MM.1S (cell line): Measurements from ENCODE around the gene WHRN.

ENCODE experiments used
- DNase-seq: peaks from one replicate; pipeline ENCODE4 v3.0.0-alpha.2; 2015
- H2AFZ ChIP-seq: fragments of 300-600 bp; sonication (generic); 2 replicates; pipeline ENCODE4 v1.6.0; 2016; ENCODE audit warnings: antibody characterized with exemption, low read length
- H3F3A ChIP-seq: fragments of 300-600 bp; sonication (generic); 2 replicates; pipeline ENCODE4 v1.6.1; 2016; ENCODE audit warnings: mild to moderate bottlenecking, antibody characterized with exemption, low read length, moderate library complexity, mixed read lengths; ENCODE audit not compliant: insufficient read depth
- H3K27ac ChIP-seq: fragments of 300-600 bp; sonication (generic); 2 replicates; pipeline ENCODE4 v1.5.1; 2016; ENCODE audit warnings: mild to moderate bottlenecking, low read length
- H3K27me3 ChIP-seq: fragments of 300-600 bp; sonication (generic); replicated peaks from 2 replicates; pipeline ENCODE4 v1.6.0; 2016; ENCODE audit warnings: low read length; ENCODE audit not compliant: insufficient read depth
- H3K36me3 ChIP-seq: fragments of 300-600 bp; sonication (generic); replicated peaks from 2 replicates; pipeline ENCODE4 v1.6.1; 2016; ENCODE audit warnings: mild to moderate bottlenecking, low read length, mixed read lengths; ENCODE audit not compliant: insufficient read depth
- H3K4me1 ChIP-seq: fragments of 300-600 bp; sonication (generic); 2 replicates; pipeline ENCODE4 v1.6.1; 2016; ENCODE audit warnings: low read length, mixed read lengths
- H3K4me2 ChIP-seq: fragments of 300-600 bp; sonication (generic); 2 replicates; pipeline ENCODE4 v1.6.0; 2016; ENCODE audit warnings: low read depth, low read length
- H3K4me3 ChIP-seq: fragments of 300-600 bp; sonication (generic); 2 replicates; pipeline ENCODE4 v1.5.1; 2016; ENCODE audit warnings: low read length, mixed read lengths
- H3K79me2 ChIP-seq: fragments of 300-600 bp; sonication (generic); 2 replicates; pipeline ENCODE4 v1.6.1; 2016; ENCODE audit warnings: mixed run types, low read length, mixed read lengths
- H3K9ac ChIP-seq: fragments of 300-600 bp; sonication (generic); 2 replicates; pipeline ENCODE4 v1.6.1; 2016; ENCODE audit warnings: low read length, mixed read lengths
- H3K9me2 ChIP-seq: fragments of 300-600 bp; sonication (generic); replicated peaks from 2 replicates; pipeline ENCODE4 v1.6.1; 2016; ENCODE audit warnings: mild to moderate bottlenecking, low read length, mixed read lengths; ENCODE audit not compliant: insufficient read depth
- H3K9me3 ChIP-seq: fragments of 300-600 bp; sonication (generic); replicated peaks from 2 replicates; pipeline ENCODE4 v1.6.1; 2016; ENCODE audit warnings: mild to moderate bottlenecking, low read length, mixed read lengths; ENCODE audit not compliant: insufficient read depth
- H4K20me1 ChIP-seq: fragments of 300-600 bp; sonication (generic); 2 replicates; pipeline ENCODE4 v1.6.1; 2016; ENCODE audit warnings: mild to moderate bottlenecking, low read length, moderate library complexity, mixed read lengths; ENCODE audit not compliant: insufficient read depth
- CTCF ChIP-seq: fragments of 300-600 bp; sonication (generic); IDR thresholded peaks from 2 replicates; pipeline ENCODE4 v1.5.1; 2016; ENCODE audit warnings: antibody characterized with exemption, low read length, mixed read lengths
- EZH2 ChIP-seq: fragments of 300-600 bp; sonication (generic); optimal IDR thresholded peaks from 2 replicates; pipeline ENCODE3; 2017; ENCODE audit warnings: low read depth, mild to moderate bottlenecking, antibody characterized with exemption, low read length, mixed read lengths
- EZH2phosphoT487 ChIP-seq: fragments of 300-600 bp; sonication (generic); IDR thresholded peaks from 2 replicates; pipeline ENCODE4 v1.6.1; 2018; ENCODE audit warnings: antibody characterized with exemption, low read length

The WHRN gene

GRCh38 chr9:114473447-114473801 is 31.8 kb downstream of the WHRN start:
- Histone ChIP-seq H3K27me3 (no peaks in the 10 kb centered on the region), H3K4me2 (no peak overlapping the region), H3K36me3 (no peaks in the 10 kb centered on the region), H3K4me3 (no peak overlapping the region), H3K4me1 (no peaks in the 10 kb centered on the region), H3K9me2 (no peaks in the 10 kb centered on the region), H3K27ac (no peak overlapping the region), H3K9me3 (no peaks in the 10 kb centered on the region), H3F3A (no peaks in the 10 kb centered on the region), H2AFZ (no peak overlapping the region), H4K20me1 (no peaks in the 10 kb centered on the region), H3K79me2 (peaks cover 19% of the 10 kb centered on the region), H3K9ac (no peak overlapping the region)
- no peak for DNase-seq
- no peak for TF ChIP-seq EZH2phosphoT487
- TF ChIP-seq CTCF: no peak
- no peak for TF ChIP-seq EZH2

GRCh38 chr9:114472765-114473446 is 32.4 kb downstream of the WHRN start:
- Histone ChIP-seq H3F3A (no peaks in the 10 kb centered on the region), H4K20me1 (no peaks in the 10 kb centered on the region), H2AFZ (no peak overlapping the region), H3K4me3 (no peak overlapping the region), H3K79me2 (peaks cover 17% of the 10 kb centered on the region; the same call in 1 of the 2 replicates), H3K9me3 (no peaks in the 10 kb centered on the region), H3K9me2 (no peaks in the 10 kb centered on the region), H3K4me2 (no peak overlapping the region), H3K27me3 (no peaks in the 10 kb centered on the region), H3K4me1 (no peaks in the 10 kb centered on the region), H3K27ac (no peak overlapping the region), H3K9ac (no peak overlapping the region), H3K36me3 (no peaks in the 10 kb centered on the region)
- TF ChIP-seq EZH2 (no peak), EZH2phosphoT487 (no peak), CTCF (no peak)
- no peak for DNase-seq

GRCh38 chr9:114471157-114471556 is 34.1 kb downstream of the WHRN start:
- H3K27ac ChIP-seq: no peak overlapping the region
- DNase-seq: no peak
- H3K4me2 ChIP-seq: no peak overlapping the region
- H3K9me2 ChIP-seq: no peaks in the 10 kb centered on the region
- H3K4me3 ChIP-seq: no peak overlapping the region
- no peaks in the 10 kb centered on the region for H4K20me1 ChIP-seq
- H3K9ac ChIP-seq: no peak overlapping the region
- H3K36me3 ChIP-seq: no peaks in the 10 kb centered on the region
- H2AFZ ChIP-seq: no peak overlapping the region
- H3F3A ChIP-seq: no peaks in the 10 kb centered on the region
- no peaks in the 10 kb centered on the region for H3K27me3 ChIP-seq
- H3K9me3 ChIP-seq: no peaks in the 10 kb centered on the region
- peaks cover 23% of the 10 kb centered on the region; the same call in 1 of the 2 replicates for H3K79me2 ChIP-seq
- no peak for TF ChIP-seq EZH2phosphoT487
- no peak for TF ChIP-seq CTCF
- TF ChIP-seq EZH2: no peak
- H3K4me1 ChIP-seq: no peaks in the 10 kb centered on the region
